NT2/D1 (cell line): ENCODE measurements around the gene PIP5K1A.

Experiments used
- YY1 ChIP-seq: IDR thresholded peaks from 2 replicates; pipeline ENCODE4 v1.6.1; 2011; ENCODE audit not compliant: insufficient read length, insufficient read depth
- ZNF274 ChIP-seq: IDR thresholded peaks from 2 replicates; pipeline ENCODE4 v1.6.1; 2011; ENCODE audit warnings: mild to moderate bottlenecking, low read depth, low read length

DNA sequence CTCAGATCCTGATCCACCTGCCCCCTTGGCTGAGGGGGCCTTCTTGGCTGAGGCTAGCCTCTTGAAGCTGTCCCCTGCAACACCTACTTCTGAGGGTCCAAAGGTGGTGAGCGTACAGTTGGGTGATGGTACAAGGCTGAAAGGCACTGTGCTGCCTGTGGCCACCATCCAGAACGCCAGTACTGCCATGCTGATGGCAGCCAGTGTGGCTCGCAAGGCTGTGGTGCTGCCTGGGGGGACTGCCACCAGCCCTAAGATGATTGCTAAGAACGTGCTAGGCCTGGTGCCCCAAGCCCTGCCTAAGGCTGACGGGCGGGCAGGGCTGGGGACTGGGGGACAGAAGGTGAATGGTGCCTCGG is 89.0 kb downstream of the PIP5K1A start:
- TF ChIP-seq ZNF274 (no peak), YY1 (no peak)
